ENCODE results near the gene LYPD3. TPM values are rescaled to one million over a fixed set of nuclear protein-coding genes. Genes with fewer than 3 reads are reported as not detected.

Gene LYPD3
- total RNA-seq, 2 donors from 2014 or later: 5.1 to 7.4 TPM

- Mint-ChIP-seq H3K27me3 (no peaks in the 10 kb centered on the region), H3K36me3 (ENCODE audit: low read depth) (no peaks in the 10 kb centered on the region), H3K4me1 (peaks cover 41% of the 10 kb centered on the region), H3K4me3 (peak overlapping the region; percentile 92), H3K27ac (peak overlapping the region; percentile 88)
- H3K9me3 ChIP-seq (ENCODE audit: control insufficient read depth, low read length, poor library complexity, severe bottlenecking): no peaks in the 10 kb centered on the region
- ATAC-seq: no peak
- DNase-seq: peak in 1 of 3 donors; percentile 67
These were observed 1.2 kb downstream of the LYPD3 start for GRCh38 chr19:43464134-43464775.

GRCh38 chr19:43463381-43464133 is 1.9 kb downstream of the LYPD3 start:
- Mint-ChIP-seq H3K4me3 (peak overlapping the region; percentile 92), H3K27me3 (no peaks in the 10 kb centered on the region), H3K27ac (peak overlapping the region; percentile 88), H3K36me3 (ENCODE audit: low read depth) (no peaks in the 10 kb centered on the region), H3K4me1 (peaks cover 38% of the 10 kb centered on the region)
- peak; percentile 98 to 100 (median 100) for DNase-seq
- H3K9me3 ChIP-seq (ENCODE audit: control insufficient read depth, low read length, poor library complexity, severe bottlenecking): no peaks in the 10 kb centered on the region
- ATAC-seq: peak; percentile 86

- no peaks in the 10 kb centered on the region for H3K9me3 ChIP-seq (ENCODE audit: control insufficient read depth, low read length, poor library complexity, severe bottlenecking)
- no peak for ATAC-seq
- H3K27me3 Mint-ChIP-seq: no peaks in the 10 kb centered on the region
- no peak for DNase-seq
- no peaks in the 10 kb centered on the region for H3K36me3 Mint-ChIP-seq (ENCODE audit: low read depth)
- H3K4me3 Mint-ChIP-seq: peak overlapping the region; percentile 92
- H3K27ac Mint-ChIP-seq: peak overlapping the region; percentile 88
- H3K4me1 Mint-ChIP-seq: peaks cover 33% of the 10 kb centered on the region
These were observed 2.5 kb downstream of the LYPD3 start for GRCh38 chr19:43462785-43463380.

- no peak for ATAC-seq
- no peaks in the 10 kb centered on the region for H3K27me3 Mint-ChIP-seq
- H3K9me3 ChIP-seq (ENCODE audit: control insufficient read depth, low read length, poor library complexity, severe bottlenecking): no peaks in the 10 kb centered on the region
- no peak for DNase-seq
- no peaks in the 10 kb centered on the region for H3K36me3 Mint-ChIP-seq (ENCODE audit: low read depth)
- H3K4me1 Mint-ChIP-seq: peaks cover 31% of the 10 kb centered on the region
- H3K27ac Mint-ChIP-seq: peak overlapping the region; percentile 88
- H3K4me3 Mint-ChIP-seq: no peak overlapping the region
These were observed 3.0 kb downstream of the LYPD3 start for GRCh38 chr19:43462383-43462782.

- no peak overlapping the region for H3K4me3 Mint-ChIP-seq
These were observed 4.1 kb downstream of the LYPD3 start for GRCh38 chr19:43461303-43461702.

GRCh38 chr19:43460362-43461016 is 4.9 kb downstream of the LYPD3 start:
- DNase-seq (no peak), ATAC-seq (no peak)
- no peaks in the 10 kb centered on the region for H3K9me3 ChIP-seq (ENCODE audit: control insufficient read depth, low read length, poor library complexity, severe bottlenecking)
- peaks cover 23% of the 10 kb centered on the region for H3K4me1 Mint-ChIP-seq
- no peaks in the 10 kb centered on the region for H3K27me3 Mint-ChIP-seq
- no peak overlapping the region for H3K4me3 Mint-ChIP-seq
- peak overlapping the region; percentile 21 for H3K27ac Mint-ChIP-seq
- no peaks in the 10 kb centered on the region for H3K36me3 Mint-ChIP-seq (ENCODE audit: low read depth)

More at GRCh38 chr19:43461303-43461702, 4.1 kb downstream of the LYPD3 start:
- no peaks in the 10 kb centered on the region for H3K36me3 Mint-ChIP-seq (ENCODE audit: low read depth)
- no peak for ATAC-seq
- peaks cover 28% of the 10 kb centered on the region for H3K4me1 Mint-ChIP-seq
- H3K9me3 ChIP-seq (ENCODE audit: control insufficient read depth, low read length, poor library complexity, severe bottlenecking): no peaks in the 10 kb centered on the region
- H3K27ac Mint-ChIP-seq: no peak overlapping the region
- no peaks in the 10 kb centered on the region for H3K27me3 Mint-ChIP-seq
- no peak for DNase-seq

- Mint-ChIP-seq H3K4me1 (peaks cover 12% of the 10 kb centered on the region), H3K27ac (no peak overlapping the region), H3K36me3 (ENCODE audit: low read depth) (no peaks in the 10 kb centered on the region), H3K4me3 (no peak overlapping the region), H3K27me3 (no peaks in the 10 kb centered on the region)
- no peak for DNase-seq
- H3K9me3 ChIP-seq (ENCODE audit: control insufficient read depth, low read length, poor library complexity, severe bottlenecking): no peaks in the 10 kb centered on the region
- no peak for ATAC-seq
These were observed 7.6 kb downstream of the LYPD3 start for GRCh38 chr19:43457809-43458208.

- no peaks in the 10 kb centered on the region for H3K9me3 ChIP-seq (ENCODE audit: control insufficient read depth, low read length, poor library complexity, severe bottlenecking)
- Mint-ChIP-seq H3K27ac (peak overlapping the region; percentile 41), H3K27me3 (no peaks in the 10 kb centered on the region), H3K4me3 (no peak overlapping the region), H3K4me1 (peaks cover 7% of the 10 kb centered on the region), H3K36me3 (ENCODE audit: low read depth) (no peaks in the 10 kb centered on the region)
- no peak for DNase-seq
- ATAC-seq: no peak
These were observed 9.9 kb downstream of the LYPD3 start for GRCh38 chr19:43455321-43456113.

GRCh38 chr19:43454031-43454430 is 11.4 kb downstream of the LYPD3 start:
- Mint-ChIP-seq H3K36me3 (ENCODE audit: low read depth) (no peaks in the 10 kb centered on the region), H3K27me3 (no peaks in the 10 kb centered on the region)

GRCh38 chr19:43452582-43452981 is 12.8 kb downstream of the LYPD3 start:
- Mint-ChIP-seq H3K4me1 (peaks cover 11% of the 10 kb centered on the region), H3K4me3 (no peak overlapping the region), H3K36me3 (ENCODE audit: low read depth) (no peaks in the 10 kb centered on the region), H3K27me3 (no peaks in the 10 kb centered on the region), H3K27ac (no peak overlapping the region)
- no peaks in the 10 kb centered on the region for H3K9me3 ChIP-seq (ENCODE audit: control insufficient read depth, low read length, poor library complexity, severe bottlenecking)
- DNase-seq (no peak), ATAC-seq (no peak)

More at GRCh38 chr19:43454031-43454430, 11.4 kb downstream of the LYPD3 start:
- Mint-ChIP-seq H3K4me1 (peaks cover 11% of the 10 kb centered on the region), H3K27ac (no peak overlapping the region), H3K4me3 (no peak overlapping the region)
- ATAC-seq (no peak), DNase-seq (no peak)
- no peaks in the 10 kb centered on the region for H3K9me3 ChIP-seq (ENCODE audit: control insufficient read depth, low read length, poor library complexity, severe bottlenecking)

- no peaks in the 10 kb centered on the region for H3K9me3 ChIP-seq (ENCODE audit: control insufficient read depth, low read length, poor library complexity, severe bottlenecking)
- peak; percentile 66 for ATAC-seq
These were observed 14.8 kb downstream of the LYPD3 start for GRCh38 chr19:43450545-43450997.

GRCh38 chr19:43447655-43448054 is 17.8 kb downstream of the LYPD3 start:
- no peak overlapping the region for H3K4me3 Mint-ChIP-seq
- H3K27me3 Mint-ChIP-seq: no peaks in the 10 kb centered on the region
- peak overlapping the region; percentile 84 for H3K27ac Mint-ChIP-seq
- H3K4me1 Mint-ChIP-seq: peaks cover 20% of the 10 kb centered on the region
- ATAC-seq: no peak
- no peaks in the 10 kb centered on the region for H3K36me3 Mint-ChIP-seq (ENCODE audit: low read depth)
- no peak for DNase-seq
- H3K9me3 ChIP-seq (ENCODE audit: control insufficient read depth, low read length, poor library complexity, severe bottlenecking): no peaks in the 10 kb centered on the region

More at GRCh38 chr19:43450545-43450997, 14.8 kb downstream of the LYPD3 start:
- Mint-ChIP-seq H3K27ac (peak overlapping the region; percentile 84), H3K36me3 (ENCODE audit: low read depth) (no peaks in the 10 kb centered on the region), H3K4me3 (peak overlapping the region; percentile 1), H3K4me1 (peaks cover 16% of the 10 kb centered on the region), H3K27me3 (no peaks in the 10 kb centered on the region)
- no peak for DNase-seq
